Measurements from ENCODE around the gene ITSN1.

DNA sequence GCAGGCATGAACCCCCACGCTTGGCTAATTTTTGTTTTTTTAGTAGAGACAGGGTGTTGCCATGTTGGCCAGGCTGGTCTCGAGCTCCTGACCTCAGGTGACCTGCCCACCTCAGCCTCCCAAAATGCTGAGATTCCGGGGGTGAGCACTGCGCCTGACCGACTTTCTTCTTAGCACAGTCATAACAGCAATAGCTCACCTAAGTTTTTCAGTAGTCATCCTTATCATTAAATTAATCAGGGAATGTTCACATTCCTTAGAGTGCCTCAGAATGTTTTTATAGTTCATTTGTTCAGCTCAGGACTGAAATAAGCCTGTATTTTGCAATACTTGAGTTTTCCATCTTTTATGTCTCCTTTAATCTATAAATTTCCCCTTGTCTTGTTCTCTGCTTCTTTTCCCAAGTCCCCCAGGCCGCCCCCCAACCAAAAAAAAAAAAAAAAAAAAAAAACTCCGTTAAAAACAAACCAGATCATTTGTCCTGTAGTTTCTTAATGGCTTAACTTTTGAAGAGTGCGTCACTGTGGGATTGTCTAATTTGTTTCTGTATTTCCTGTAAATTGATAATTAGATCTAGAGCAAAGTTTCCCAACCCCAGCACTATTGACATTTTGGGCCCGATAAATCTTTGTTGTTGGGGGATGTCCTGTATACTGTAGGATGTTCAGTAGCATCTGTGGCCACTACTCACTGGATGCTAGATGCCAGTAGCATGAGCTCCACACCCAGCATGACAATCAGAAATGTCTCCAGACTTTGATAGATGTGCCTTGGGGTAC is 120.7 kb downstream of the ITSN1 start:
- TF ChIP-seq CTCF (IDR thresholded peaks at IDR 0.05) (no peak), EP300 (IDR thresholded peaks at IDR 0.05; ENCODE audit: low read depth) (no peak), POLR2AphosphoS5 (IDR thresholded peaks at IDR 0.05) (no peak)
